Right renal cortex interstitium (tissue), 3 donors: Measurements from ENCODE around the gene WNT2. TPM values are rescaled to one million over a fixed set of nuclear protein-coding genes. Genes with fewer than 3 reads are reported as not detected.
"Not testable (repeated sequence)": the region's sequence is repeated elsewhere in the genome, so short reads cannot be mapped to it uniquely, and the experiment has no call there.

ENCODE experiments used
- DNase-seq, 3 donors: peaks; one replicate each; pipeline ENCODE4 v3.0.0-alpha.2; 2013; ENCODE audit warnings: low read depth in 3 of 3, low spot score in 2 of 3
- polyA plus RNA-seq, 3 donors: library from polyadenylated mRNA; unstranded; fragments of 120-200 nt; gene quantifications; one replicate each; pipeline ENCODE4 v1.2.1, GENCODE V29; 2013; ENCODE audit not compliant: insufficient read length in 3 of 3

Gene WNT2
- polyA plus RNA-seq, 3 donors, result 0.55 to 0.61 (median 0.58) TPM

DNA sequence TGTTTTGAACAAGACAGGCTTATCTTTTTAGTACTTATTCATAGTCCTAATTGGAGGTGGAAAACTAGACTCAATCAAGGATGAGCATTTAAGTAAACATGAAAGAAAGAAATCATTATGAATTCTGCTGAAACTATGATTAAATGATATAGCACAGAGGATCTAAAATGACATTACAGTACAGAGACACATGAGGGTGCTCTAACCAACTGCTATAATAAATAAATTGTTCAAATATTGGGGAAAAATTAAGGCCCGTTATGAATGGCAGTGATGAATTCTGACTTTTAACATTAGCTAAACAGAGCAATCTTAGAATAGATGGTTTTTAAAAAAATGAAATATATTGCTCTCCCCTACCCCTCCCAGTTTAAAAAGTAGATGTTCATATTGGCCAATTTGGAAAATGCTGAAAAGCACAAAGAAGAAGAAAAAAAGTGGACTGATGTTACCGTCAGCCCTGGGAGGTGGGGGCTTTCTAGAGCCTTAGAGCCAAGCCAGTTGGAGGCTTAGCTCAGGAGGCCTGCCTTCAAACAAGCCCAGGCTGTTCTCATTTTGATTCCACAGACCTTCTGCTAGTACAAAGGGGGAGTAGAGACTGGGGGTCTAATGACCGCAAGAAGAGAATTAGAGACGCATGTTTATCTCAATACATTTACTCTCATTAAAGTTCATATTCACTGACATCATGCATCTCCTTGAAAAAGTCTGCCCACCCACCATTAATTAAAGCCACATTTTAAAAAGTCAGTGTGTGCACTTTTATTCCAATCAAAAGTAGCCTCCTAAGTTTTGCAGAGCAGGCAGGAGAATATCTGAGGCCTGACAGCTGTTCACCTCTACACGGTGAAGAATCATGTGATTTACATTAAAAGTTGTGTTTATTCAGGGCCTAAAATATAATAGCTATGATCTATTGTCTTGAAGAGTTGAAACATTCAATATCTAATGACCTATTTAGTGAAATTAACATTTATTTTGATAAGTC lies 10.0 kb downstream of the WNT2 start:
- no peak for DNase-seq

DNA sequence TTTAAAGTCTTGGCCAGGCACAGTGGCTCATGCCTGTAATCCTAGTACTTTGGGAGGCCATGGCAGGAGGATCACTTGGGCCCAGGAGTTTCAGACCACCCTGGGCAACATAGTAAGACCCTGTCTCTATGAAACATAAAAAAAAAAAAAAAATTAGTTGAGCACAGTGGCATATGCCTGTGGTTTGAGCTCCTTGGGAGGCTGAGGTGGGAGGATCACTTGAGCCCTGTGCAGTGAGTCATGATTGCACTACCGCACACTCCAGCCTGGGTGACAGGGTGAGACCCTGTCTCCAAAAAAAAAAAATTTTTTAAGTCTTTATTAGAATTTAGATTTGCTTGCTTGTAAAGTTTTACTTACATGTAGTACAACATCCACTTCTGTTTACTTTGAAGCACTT lies 14.0 kb downstream of the WNT2 start:
- no peak for DNase-seq

- no peak for DNase-seq
These were observed 20.5 kb downstream of the WNT2 start for GRCh38 chr7:117302396-117302795.

DNA sequence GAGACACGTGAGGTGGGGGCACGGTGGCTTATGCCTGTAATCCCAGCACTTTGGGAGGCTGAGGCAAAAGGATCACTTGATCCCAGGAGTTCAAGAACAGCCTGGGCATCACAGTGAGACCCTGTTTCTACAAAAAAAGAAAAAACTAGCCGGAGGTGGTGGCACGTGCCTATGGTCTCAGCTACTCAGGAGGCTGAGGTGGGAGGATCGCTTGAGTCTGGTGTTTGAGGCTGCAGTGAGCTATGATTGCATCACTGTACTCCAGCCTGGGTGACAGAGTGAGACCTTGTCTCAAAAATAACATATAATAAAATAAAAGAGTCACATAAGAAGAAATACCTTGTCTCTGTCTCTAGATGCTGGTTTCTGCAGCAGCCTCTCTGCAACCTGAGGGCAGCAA lies 22.4 kb downstream of the WNT2 start:
- DNase-seq, result not testable (repeated sequence)

DNA sequence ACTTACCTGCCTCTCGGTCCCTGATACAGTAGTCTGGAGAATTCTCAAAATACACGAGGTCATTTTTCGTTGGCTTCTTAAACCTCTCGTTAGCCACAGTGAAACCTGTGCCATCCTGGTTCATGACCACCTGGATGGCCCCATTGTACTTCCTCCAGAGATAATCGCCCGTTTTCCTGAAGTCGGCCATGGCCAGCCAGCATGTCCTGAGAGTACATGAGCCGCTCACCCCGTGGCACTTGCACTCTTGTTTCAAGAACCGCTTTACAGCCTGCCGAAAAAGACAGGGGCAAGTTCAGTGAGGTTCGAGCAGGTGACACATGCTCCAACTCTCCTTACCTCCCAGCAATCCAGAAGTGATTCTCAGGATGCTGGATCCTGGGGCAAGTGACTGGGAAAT lies 25.3 kb downstream of the WNT2 start:
- DNase-seq, result no peak

DNA sequence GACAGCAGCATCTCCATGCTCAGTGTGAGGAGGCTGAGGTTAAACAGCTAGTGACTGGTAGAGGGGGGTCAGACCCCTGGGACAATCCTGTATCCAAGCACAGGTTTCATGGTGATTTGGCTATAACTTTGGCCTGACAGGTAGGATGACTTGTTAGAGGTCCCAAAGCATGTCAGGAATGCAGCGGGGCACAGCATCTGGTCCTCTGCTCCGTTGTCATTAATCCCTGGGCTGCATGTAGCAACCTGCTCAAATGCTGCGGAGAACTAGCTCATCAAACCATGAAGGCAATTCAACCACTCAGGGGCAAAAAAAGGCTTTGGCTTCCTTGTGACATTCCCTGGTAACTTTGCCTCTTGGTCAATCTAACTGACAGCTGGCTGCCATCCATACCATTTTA lies 26.8 kb downstream of the WNT2 start:
- no peak for DNase-seq

- DNase-seq, result no peak
These were observed 37.0 kb downstream of the WNT2 start for GRCh38 chr7:117285826-117286225.

DNA sequence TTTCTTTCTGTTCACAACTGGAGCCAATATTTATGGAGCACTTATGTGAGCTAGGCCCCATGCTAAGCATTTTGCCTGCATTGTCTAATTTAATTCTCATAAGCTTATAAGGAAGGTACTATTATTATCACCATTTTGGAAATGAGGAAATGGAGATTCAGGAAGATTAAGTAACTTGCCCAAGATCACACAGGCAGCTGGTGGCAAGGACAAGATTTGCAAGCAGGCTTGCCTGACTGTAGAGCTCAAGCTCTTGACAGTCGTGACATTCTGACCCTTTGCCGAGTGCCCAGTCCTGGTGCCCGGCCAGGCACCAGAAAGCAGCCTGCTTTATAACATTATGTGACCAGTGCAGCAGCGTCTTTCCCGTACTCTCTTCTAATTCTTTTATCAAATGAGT lies 38.2 kb downstream of the WNT2 start:
- no peak for DNase-seq

- DNase-seq, result no peak
These were observed 39.1 kb downstream of the WNT2 start for GRCh38 chr7:117283779-117284178.

- no peak for DNase-seq
These were observed 39.5 kb downstream of the WNT2 start for GRCh38 chr7:117283371-117283770.

GRCh38 chr7:117282239-117282812 lies 40.5 kb downstream of the WNT2 start:
- no peak for DNase-seq

- DNase-seq, result no peak
These were observed 41.3 kb downstream of the WNT2 start for GRCh38 chr7:117281562-117281961.

DNA sequence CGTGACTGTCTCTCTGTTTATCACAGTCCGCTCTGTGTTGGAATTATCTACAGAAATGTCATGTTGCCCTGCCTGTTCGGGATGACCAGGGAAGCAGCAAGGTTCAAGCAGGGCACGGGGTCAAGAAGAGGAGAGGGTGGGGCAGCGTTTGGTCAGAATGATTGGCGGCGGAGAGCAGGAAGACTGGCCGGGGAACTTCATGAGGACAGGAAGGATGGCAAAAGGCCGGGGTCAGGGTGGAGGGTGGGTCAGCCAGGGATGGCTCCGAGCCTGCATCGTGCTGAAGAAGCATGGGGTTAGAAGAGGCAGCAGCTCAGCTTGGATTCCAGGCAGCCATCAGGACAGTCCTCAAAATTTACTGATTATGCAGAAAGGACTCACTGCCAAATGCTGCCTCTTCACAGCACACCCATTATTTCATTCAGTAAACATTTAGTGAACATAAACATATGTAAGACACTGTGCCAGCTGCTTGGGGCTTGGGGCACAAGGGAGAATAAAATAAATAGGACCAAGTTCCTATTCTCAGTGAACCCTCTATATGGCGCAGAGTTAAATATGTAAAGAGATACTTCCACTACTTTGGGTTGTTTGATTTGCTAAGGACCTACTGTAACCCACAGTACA lies 42.8 kb downstream of the WNT2 start:
- DNase-seq, result no peak

DNA sequence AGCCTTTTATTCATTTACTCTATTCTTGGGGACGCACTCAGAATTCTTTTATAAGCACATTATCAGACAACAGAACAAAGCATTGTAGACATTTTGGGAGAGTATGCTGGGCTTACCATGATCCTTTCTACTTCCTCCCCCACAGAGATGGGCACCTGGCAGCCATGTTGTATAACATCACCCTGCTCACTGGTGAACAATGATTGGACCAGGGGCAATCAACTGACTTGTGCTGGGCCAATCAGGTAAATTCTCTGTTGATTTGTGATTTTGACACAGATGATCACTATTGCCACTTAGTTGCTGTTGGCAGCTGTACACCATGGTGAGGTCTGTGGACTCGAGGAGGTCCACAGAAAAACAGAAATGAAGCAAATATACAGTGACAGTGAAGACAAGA lies 43.7 kb downstream of the WNT2 start:
- no peak for DNase-seq

DNA sequence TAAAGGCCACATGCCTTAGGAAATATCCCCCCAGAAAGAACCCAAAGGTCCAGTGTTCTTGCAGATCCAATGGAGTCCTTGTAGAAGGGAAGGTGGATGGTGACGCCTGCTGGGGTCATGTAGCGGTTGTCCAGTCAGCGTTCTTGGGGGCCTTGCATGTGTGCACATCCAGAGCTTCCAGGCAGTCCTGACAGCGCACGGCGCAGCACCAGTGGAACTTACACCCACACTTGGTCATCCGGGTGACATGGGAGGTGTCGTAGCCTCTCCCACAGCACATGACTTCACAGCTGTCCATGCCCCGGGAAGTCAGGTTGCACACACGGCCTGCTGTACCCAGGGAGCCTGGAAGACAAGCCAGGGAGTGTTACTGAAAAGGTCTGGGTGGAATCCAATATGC lies 44.8 kb downstream of the WNT2 start:
- no peak for DNase-seq

- no peak for DNase-seq
These were observed 45.3 kb downstream of the WNT2 start for GRCh38 chr7:117277576-117277975.

DNA sequence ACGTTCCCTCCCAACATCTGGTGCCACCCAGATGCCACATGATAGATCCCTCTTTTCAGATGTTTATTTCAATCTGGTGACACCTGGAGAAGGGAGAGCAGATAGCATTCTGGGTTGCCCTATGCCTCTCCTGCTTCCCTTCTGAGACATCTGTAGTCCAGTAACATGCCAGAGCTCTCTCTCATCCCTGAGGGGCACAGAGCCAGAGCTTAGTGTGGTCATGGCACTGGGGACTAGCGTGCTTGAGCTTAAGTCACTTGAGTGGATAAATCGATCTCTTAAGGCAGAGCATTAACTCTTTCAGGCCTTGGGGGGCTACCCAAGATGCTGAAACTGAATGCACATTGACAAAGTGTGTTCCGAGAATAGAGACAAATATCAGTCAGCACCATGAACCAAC lies 47.9 kb downstream of the WNT2 start:
- DNase-seq, result no peak

DNA sequence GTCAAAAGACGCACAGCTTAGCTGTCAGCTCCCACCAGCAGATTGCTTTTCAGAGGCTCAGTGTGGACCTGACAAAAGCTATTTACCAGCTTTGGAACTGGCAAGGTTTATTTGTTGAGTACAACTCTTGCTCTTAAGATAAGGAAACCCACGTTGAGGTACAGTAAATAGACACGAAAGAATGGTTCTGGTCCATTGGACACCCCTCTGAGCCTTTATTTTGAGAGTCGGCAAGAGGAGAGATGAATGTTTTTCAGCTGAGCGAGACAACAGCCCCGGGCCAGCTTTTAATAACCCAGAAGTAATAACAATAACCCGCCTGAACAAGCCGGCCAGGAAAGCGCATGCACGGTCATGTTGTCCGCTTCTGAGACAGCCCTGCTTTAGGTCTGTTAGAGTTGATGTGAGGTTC lies 49.0 kb downstream of the WNT2 start:
- peak in 1 of 3 donors; percentile 7 for DNase-seq

- DNase-seq, result no peak
These were observed 49.5 kb downstream of the WNT2 start for GRCh38 chr7:117273325-117273724.

DNA sequence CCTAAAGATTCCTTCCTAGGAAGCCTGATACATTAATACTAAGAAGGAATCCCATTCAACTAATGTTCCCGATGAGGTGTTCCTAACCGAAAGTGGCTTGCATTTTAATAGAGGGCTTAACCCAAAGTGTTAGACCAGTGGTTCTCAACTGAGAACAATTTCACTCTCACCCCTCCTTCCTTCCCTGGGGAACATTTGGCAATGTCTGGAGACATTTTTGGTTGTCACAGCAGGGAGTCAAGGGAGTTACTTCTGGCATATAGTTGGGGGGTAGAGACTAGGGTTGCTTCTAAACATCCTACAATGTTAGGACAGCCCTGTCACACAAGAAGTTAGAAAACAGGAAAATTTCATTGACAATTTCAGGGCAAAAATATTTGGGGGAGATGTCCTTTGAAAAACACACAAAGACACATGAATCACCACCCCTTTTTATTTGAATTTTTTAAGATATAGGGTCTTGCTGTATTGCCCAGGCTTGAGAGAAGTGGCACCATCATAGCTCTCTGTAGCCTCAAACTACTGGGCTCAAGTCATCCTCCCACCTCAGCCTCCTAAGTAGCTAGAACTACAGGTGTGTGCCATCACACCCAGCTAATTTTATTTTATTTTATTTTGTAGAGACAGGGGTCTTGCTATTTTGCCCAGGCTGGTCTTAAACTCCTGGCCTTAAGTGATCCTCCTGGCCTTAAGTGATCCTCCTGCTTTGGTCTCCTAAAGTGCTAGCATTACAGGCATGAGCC lies 50.7 kb downstream of the WNT2 start:
- no peak for DNase-seq

GRCh38 chr7:117271566-117271965 lies 51.3 kb downstream of the WNT2 start:
- DNase-seq, result no peak
